ENCODE measurements around the gene FRRS1. TPM values are rescaled to one million over a fixed set of nuclear protein-coding genes. Genes with fewer than 3 reads are reported as not detected.
"Not testable (repeated sequence)": the region's sequence is repeated elsewhere in the genome, so short reads cannot be mapped to it uniquely, and the experiment has no call there.

FRRS1 gene
- total RNA-seq, 1 experiment from 2014 or later, result 11.1 TPM

DNA sequence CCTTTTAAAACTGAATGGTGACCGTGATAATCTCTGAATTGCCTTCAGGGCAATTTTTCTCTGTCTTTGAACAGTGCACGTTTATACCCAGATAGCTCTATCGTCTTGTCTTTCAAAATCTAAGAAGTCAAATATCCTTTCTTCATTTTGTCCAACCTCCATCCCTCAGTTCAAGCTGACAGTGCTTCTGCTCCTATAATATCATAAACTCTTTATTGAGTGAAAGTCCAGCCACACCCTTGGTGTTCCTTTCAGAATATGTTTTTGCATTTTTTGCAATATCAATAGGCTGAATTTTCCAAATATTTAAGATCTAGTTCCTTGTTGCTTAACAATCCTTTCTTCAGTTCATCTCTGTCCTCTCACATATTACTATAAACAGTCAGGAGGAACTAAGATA lies 35.1 kb upstream of the FRRS1 start:
- CTCF ChIA-PET, result no interaction called here
- Mint-ChIP-seq H3K27me3 (ENCODE audit: insufficient read depth, unreplicated experiment) (no peaks in the 10 kb centered on the region), H3K4me3 (ENCODE audit: unreplicated experiment) (no peak overlapping the region), H3K27ac (ENCODE audit: unreplicated experiment) (no peak overlapping the region), H3K36me3 (ENCODE audit: insufficient read depth, unreplicated experiment) (no peaks in the 10 kb centered on the region), H3K9me3 (ENCODE audit: unreplicated experiment) (no peaks in the 10 kb centered on the region), H3K4me1 (ENCODE audit: low read depth, unreplicated experiment) (no peaks in the 10 kb centered on the region)
- POLR2A ChIA-PET, result interaction anchor here (0.7 kb wide), 1 partner anchor 36 kb away, joined by 4 read pairs; no protein-coding TSS in a partner anchor
- H3K4me3 ChIP-seq (ENCODE audit: low read depth, low read length), result no peak overlapping the region
- H3K4me1 ChIP-seq, result no peaks in the 10 kb centered on the region
- TF ChIP-seq, protein P1, sequence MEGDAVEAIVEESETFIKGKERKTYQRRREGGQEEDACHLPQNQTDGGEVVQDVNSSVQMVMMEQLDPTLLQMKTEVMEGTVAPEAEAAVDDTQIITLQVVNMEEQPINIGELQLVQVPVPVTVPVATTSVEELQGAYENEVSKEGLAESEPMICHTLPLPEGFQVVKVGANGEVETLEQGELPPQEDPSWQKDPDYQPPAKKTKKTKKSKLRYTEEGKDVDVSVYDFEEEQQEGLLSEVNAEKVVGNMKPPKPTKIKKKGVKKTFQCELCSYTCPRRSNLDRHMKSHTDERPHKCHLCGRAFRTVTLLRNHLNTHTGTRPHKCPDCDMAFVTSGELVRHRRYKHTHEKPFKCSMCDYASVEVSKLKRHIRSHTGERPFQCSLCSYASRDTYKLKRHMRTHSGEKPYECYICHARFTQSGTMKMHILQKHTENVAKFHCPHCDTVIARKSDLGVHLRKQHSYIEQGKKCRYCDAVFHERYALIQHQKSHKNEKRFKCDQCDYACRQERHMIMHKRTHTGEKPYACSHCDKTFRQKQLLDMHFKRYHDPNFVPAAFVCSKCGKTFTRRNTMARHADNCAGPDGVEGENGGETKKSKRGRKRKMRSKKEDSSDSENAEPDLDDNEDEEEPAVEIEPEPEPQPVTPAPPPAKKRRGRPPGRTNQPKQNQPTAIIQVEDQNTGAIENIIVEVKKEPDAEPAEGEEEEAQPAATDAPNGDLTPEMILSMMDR (IDR thresholded peaks at IDR 0.05; ENCODE audit: insufficient read depth in 1 of 2, low read depth in 1 of 2, low read length in 1 of 2, severe bottlenecking in 1 of 2, unreplicated experiment in 1 of 2), result no peak
- H3K36me3 ChIP-seq (ENCODE audit: control insufficient read depth, insufficient read depth, low read length), result no peaks in the 10 kb centered on the region
- no peak for DNase-seq
- intact Hi-C loops (cut with micrococcal nuclease; ENCODE audit: unreplicated experiment), result loop anchor here (10.0 kb wide), 1 partner anchor 333 kb away; the partner anchor contains the start of genes SASS6 and TRMT13
- no TSS peak for BruUV-seq (replicated peaks)
- H3K9me3 ChIP-seq, result no peaks in the 10 kb centered on the region
- no peaks in the 10 kb centered on the region for H3K27me3 ChIP-seq (replicated peaks; ENCODE audit: control insufficient read depth, insufficient read depth, low read length)

DNA sequence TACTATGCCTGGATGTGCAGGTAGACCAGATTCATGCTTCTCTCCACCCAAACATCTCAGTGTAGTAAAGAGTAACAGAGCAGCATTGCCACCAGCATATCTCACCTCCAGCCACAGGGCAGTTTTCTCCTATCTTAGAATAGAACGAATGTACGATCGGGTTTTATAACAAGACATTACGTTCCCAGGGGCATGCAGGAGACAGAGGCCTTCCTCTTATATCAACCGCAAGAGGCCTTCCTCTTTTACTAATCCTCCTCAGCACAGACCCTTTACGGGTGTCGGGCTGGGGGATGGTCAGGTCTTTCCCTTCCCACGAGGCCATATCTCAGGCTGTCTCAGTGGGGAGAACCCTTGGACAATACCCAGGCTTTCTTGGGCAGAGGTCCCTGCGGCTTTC lies 27.4 kb upstream of the FRRS1 start:
- intact Hi-C loops (cut with micrococcal nuclease; ENCODE audit: unreplicated experiment); H3K4me1 Mint-ChIP-seq (ENCODE audit: low read depth, unreplicated experiment); H3K36me3 ChIP-seq (ENCODE audit: control insufficient read depth, insufficient read depth, low read length); DNase-seq; H3K36me3 Mint-ChIP-seq (ENCODE audit: insufficient read depth, unreplicated experiment); H3K4me1 ChIP-seq; H3K27ac Mint-ChIP-seq (ENCODE audit: unreplicated experiment); POLR2A ChIA-PET; BruUV-seq (replicated peaks); H3K27me3 ChIP-seq (replicated peaks; ENCODE audit: control insufficient read depth, insufficient read depth, low read length); H3K4me3 Mint-ChIP-seq (ENCODE audit: unreplicated experiment); H3K9me3 ChIP-seq; H3K4me3 ChIP-seq (ENCODE audit: low read depth, low read length); H3K9me3 Mint-ChIP-seq (ENCODE audit: unreplicated experiment); H3K27me3 Mint-ChIP-seq (ENCODE audit: insufficient read depth, unreplicated experiment); CTCF ChIA-PET: not testable (repeated sequence)

DNA sequence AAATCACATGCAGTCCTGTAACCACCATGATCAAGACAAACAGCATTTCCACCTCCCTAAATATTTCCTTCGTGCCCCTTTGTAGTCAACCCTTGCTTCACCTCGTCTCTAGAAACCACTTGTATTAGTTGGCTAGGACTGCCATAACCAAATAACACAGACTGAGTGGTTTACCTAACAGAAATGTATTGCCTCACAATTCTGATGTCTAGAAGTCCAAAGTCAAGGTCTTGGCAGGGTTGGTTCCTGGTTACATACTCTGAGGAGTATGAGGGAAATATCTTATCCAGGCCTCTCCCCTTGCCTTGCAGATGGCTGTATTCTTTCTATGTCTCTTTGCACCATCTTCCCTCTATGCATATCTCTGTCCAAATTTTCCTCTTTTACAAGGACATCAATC lies 23.3 kb upstream of the FRRS1 start:
- no peak overlapping the region for H3K4me3 ChIP-seq (ENCODE audit: low read depth, low read length)
- Mint-ChIP-seq H3K36me3 (ENCODE audit: insufficient read depth, unreplicated experiment) (no peaks in the 10 kb centered on the region), H3K4me3 (ENCODE audit: unreplicated experiment) (no peak overlapping the region), H3K4me1 (ENCODE audit: low read depth, unreplicated experiment) (peaks cover 6% of the 10 kb centered on the region), H3K27me3 (ENCODE audit: insufficient read depth, unreplicated experiment) (no peaks in the 10 kb centered on the region), H3K9me3 (ENCODE audit: unreplicated experiment) (peaks cover 10% of the 10 kb centered on the region), H3K27ac (ENCODE audit: unreplicated experiment) (no peak overlapping the region)
- CTCF ChIA-PET, result no interaction called here
- H3K27me3 ChIP-seq (replicated peaks; ENCODE audit: control insufficient read depth, insufficient read depth, low read length), result no peaks in the 10 kb centered on the region
- H3K9me3 ChIP-seq, result no peaks in the 10 kb centered on the region
- H3K4me1 ChIP-seq, result no peaks in the 10 kb centered on the region
- intact Hi-C loops (cut with micrococcal nuclease; ENCODE audit: unreplicated experiment), result no loop called here
- no peaks in the 10 kb centered on the region for H3K36me3 ChIP-seq (ENCODE audit: control insufficient read depth, insufficient read depth, low read length)
- no TSS peak for BruUV-seq (replicated peaks)
- no peak for DNase-seq
- POLR2A ChIA-PET, result no interaction called here
- TF ChIP-seq, protein P1 (IDR thresholded peaks at IDR 0.05; ENCODE audit: insufficient read depth in 1 of 2, low read depth in 1 of 2, low read length in 1 of 2, severe bottlenecking in 1 of 2, unreplicated experiment in 1 of 2), result no peak

DNA sequence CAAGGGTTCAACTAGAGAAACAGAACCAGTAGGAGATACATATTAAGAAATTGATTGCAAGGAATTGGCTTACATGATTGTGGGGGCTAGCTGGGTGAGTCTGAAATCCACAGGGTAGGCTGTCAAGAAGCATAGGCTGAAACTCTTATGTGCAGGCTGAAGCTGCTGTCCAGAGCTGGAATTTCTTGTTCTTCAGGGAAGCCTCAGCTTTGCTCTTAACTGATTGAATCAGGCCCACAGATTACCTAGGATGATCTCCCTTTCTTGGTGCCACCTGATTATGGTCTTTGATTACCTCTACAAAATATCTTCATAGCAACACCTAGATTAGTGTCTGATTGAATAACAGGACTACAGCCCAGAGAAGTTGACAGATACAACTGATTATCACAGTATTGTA lies 22.5 kb upstream of the FRRS1 start:
- intact Hi-C loops (cut with micrococcal nuclease; ENCODE audit: unreplicated experiment), result no loop called here

More for the DNA sequence above, 22.5 kb upstream of the FRRS1 start:
- Mint-ChIP-seq H3K27ac (ENCODE audit: unreplicated experiment) (no peak overlapping the region), H3K27me3 (ENCODE audit: insufficient read depth, unreplicated experiment) (no peaks in the 10 kb centered on the region), H3K4me3 (ENCODE audit: unreplicated experiment) (no peak overlapping the region), H3K36me3 (ENCODE audit: insufficient read depth, unreplicated experiment) (no peaks in the 10 kb centered on the region), H3K9me3 (ENCODE audit: unreplicated experiment) (peaks cover 10% of the 10 kb centered on the region), H3K4me1 (ENCODE audit: low read depth, unreplicated experiment) (peaks cover 6% of the 10 kb centered on the region)
- TF ChIP-seq, protein P1 (IDR thresholded peaks at IDR 0.05; ENCODE audit: insufficient read depth in 1 of 2, low read depth in 1 of 2, low read length in 1 of 2, severe bottlenecking in 1 of 2, unreplicated experiment in 1 of 2), result no peak
- BruUV-seq (replicated peaks), result no TSS peak
- Histone ChIP-seq H3K4me3 (ENCODE audit: low read depth, low read length) (no peak overlapping the region), H3K27me3 (replicated peaks; ENCODE audit: control insufficient read depth, insufficient read depth, low read length) (no peaks in the 10 kb centered on the region), H3K36me3 (ENCODE audit: control insufficient read depth, insufficient read depth, low read length) (no peaks in the 10 kb centered on the region), H3K4me1 (no peaks in the 10 kb centered on the region), H3K9me3 (no peaks in the 10 kb centered on the region)
- POLR2A ChIA-PET, result no interaction called here
- CTCF ChIA-PET, result no interaction called here
- no peak for DNase-seq

Data from Caco-2 (cell line).